ENCODE data around the gene BTN2A1.
"Not testable (repeated sequence)": the region's sequence is repeated elsewhere in the genome, so short reads cannot be mapped to it uniquely, and the experiment has no call there.

BTN2A1 gene

GRCh38 chr6:26497610-26498009 is 39.9 kb downstream of the BTN2A1 start:
- DNase-seq = no peak

GRCh38 chr6:26500102-26500501 is 42.3 kb downstream of the BTN2A1 start, which contains the start of gene BTN1A1:
TSS of gene BTN1A1 (plus strand) at chr6:26500303. CDS start at chr6:26501287, 984 bp downstream.
- DNase-seq = no peak

GRCh38 chr6:26501482-26501986 is 43.8 kb downstream of the BTN2A1 start:
- no peak for DNase-seq

GRCh38 chr6:26502165-26502564 is 44.4 kb downstream of the BTN2A1 start:
- DNase-seq = no peak

GRCh38 chr6:26502626-26503025 is 44.9 kb downstream of the BTN2A1 start:
- no peak for DNase-seq

- DNase-seq = no peak
These were observed 49.9 kb downstream of the BTN2A1 start for GRCh38 chr6:26507658-26508057.

GRCh38 chr6:26511033-26511432 is 53.3 kb downstream of the BTN2A1 start:
- not testable (repeated sequence) for DNase-seq

GRCh38 chr6:26514984-26515383 is 57.2 kb downstream of the BTN2A1 start:
- DNase-seq = no peak

- DNase-seq = no peak
These were observed 59.0 kb downstream of the BTN2A1 start for GRCh38 chr6:26516481-26517427.

Measured in bone marrow (tissue), 2 donors.